ENCODE results near the gene USP17L25.
"Not testable (repeated sequence)": the region's sequence is repeated elsewhere in the genome, so short reads cannot be mapped to it uniquely, and the experiment has no call there.

- TF ChIP-seq CTCF (IDR thresholded peaks at IDR 0.05; ENCODE audit: low read depth, low read length); EZH2phosphoT487 (IDR thresholded peaks at IDR 0.05; ENCODE audit: low read depth): not testable (repeated sequence)
These were observed 9.4 kb downstream of the USP17L25 start, which contains the start of gene USP17L5 for GRCh38 chr4:9339103-9339502.

Data from OCI-LY3 (cell line).